Right lobe of liver (tissue), 6 donors: ENCODE results near the gene C12orf57. TPM values are rescaled to one million over a fixed set of nuclear protein-coding genes. Genes with fewer than 3 reads are reported as not detected.
"Not testable (repeated sequence)": the region's sequence is repeated elsewhere in the genome, so short reads cannot be mapped to it uniquely, and the experiment has no call there.

Experiments
- ATAC-seq, 4 donors: fragments of 200-7000 bp; cut with Tn5 transposase; one replicate each; pipeline ENCODE4 v1.9.1; 2020; ENCODE audit warnings: mild to moderate bottlenecking in 4 of 4, moderate library complexity in 4 of 4
- DNase-seq, 3 donors: peaks; one replicate each; pipeline ENCODE4 v3.0.0-alpha.2; 2020
- H3K27ac ChIP-seq, 3 donors: fragments of 200-600 bp; one replicate each; pipeline ENCODE4 v1.8.0; 2022
- H3K27me3 ChIP-seq, 2 donors: fragments of 200-600 bp; one replicate each; pipeline ENCODE4 v1.8.0; 2022
- H3K36me3 ChIP-seq, 4 donors: fragments of 200-600 bp; sonication (generic) in 1 of 4; one replicate each; pipeline versions ENCODE4 v1.5.1 to v1.8.0; 2017 to 2022; ENCODE audit warnings: control low read depth in 1 of 4
- H3K4me1 ChIP-seq, 4 donors: fragments of 200-600 bp; sonication (generic) in 1 of 4; one replicate each; pipeline versions ENCODE4 v1.5.1 to v1.8.0; 2017 to 2022; ENCODE audit warnings: control low read depth in 1 of 4
- H3K4me3 ChIP-seq, 3 donors: fragments of 200-600 bp; one replicate each; pipeline ENCODE4 v1.8.0; 2022
- H3K9me3 ChIP-seq, 4 donors: fragments of 200-600 bp; sonication (generic) in 1 of 4; one replicate each; pipeline versions ENCODE4 v1.5.1 to v1.8.0; 2017 to 2022; ENCODE audit warnings: control low read depth in 1 of 4
- POLR2A ChIP-seq: fragments of 450-650 bp; IDR thresholded peaks from one replicate; pipeline ENCODE4 v1.6.1; 2017; ENCODE audit warnings: antibody characterized with exemption, mild to moderate bottlenecking
- WGBS: methylation state at CpG from one replicate; pipeline ENCODE4 v1.1.6; 2018; ENCODE audit warnings: low coverage, low lambda C conversion rate; ENCODE audit not compliant: insufficient coverage; ENCODE audit errors: missing lambda C conversion rate; 5-methylcytosine and 5-hydroxymethylcytosine counted together
- intact Hi-C, 2 donors: fragments of 100-400 bp; cut with DNase I; formaldehyde crosslinking; loops; one replicate each; pipeline versions ENCODE4 v1.11.2 to v1.14.1; 2022
- total RNA-seq, 6 experiments: library from RNA; depleted of rRNA in 2 of 6; stranded (reverse); fragments of >200 nt in 2 of 6; fragmentation: NEBNext Ultra II Directional in 3 of 6; extraction: Animal tissue kit (Norgen Biotek cat#: 25700) in 3 of 6; gene quantifications; one replicate each; pipeline versions ENCODE4 v1.1.0 to v1.2.4, GENCODE V29; 2016 to 2023
- TF ChIP-seq, protein P1 (sequence below), 4 donors: fragments of 200-600 bp in 3 of 4; fragments of 450-650 bp in 1 of 4; IDR thresholded peaks; one replicate each; pipeline versions ENCODE4 v1.5.1 to v1.8.0; 2016 to 2022; ENCODE audit warnings: antibody characterized with exemption in 4 of 4, mild to moderate bottlenecking in 2 of 4
- donor health status: DM: no; HTN: yes; CAD: no.
- donor health status: DM: no; HTN: no; CAD: no.
- donor health status: DM: no; HTN: no; CAD: no.
- donor health status: DM: no; HTN: yes; CAD: no.
- donor health status: DM: no; HTN: yes; CAD: no.

Gene C12orf57
- total RNA-seq, 6 experiments from 2014 or later: 47.6 to 189 (median 70.5) TPM

DNA sequence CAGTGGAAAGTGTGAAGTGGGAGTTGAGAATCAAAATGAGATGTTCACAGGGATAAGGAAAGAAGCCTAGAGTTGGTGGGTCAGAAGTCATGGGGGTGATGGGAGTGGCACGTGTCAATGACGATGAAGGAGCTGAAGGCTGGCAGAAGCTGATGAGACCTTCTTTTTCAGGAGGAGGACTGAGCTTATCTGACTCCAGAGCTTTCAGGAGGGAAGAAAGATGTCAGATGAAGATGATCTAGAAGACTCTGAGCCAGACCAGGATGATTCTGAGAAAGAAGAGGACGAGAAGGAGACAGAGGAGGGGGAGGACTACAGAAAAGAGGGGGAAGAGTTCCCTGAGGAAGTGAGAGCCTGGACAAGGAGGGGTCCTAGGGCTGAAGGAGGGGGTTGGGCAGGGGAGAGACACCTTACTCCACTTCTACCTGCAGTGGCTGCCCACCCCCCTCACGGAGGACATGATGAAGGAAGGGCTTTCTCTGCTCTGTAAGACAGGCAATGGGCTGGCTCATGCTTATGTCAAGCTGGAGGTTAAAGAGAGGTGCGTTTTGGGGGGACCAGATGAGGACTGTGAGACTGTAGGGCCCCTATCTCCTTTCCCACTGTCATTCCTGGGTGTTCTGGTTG lies 38.3 kb upstream of the C12orf57 start:
- Histone ChIP-seq H3K9me3 (no peaks in the 10 kb centered on the region), H3K36me3 (no peaks in the 10 kb centered on the region), H3K27ac (no peak overlapping the region), H3K4me1 (no peaks in the 10 kb centered on the region), H3K4me3 (peak overlapping the region in 1 of 3 donors; percentile 59), H3K27me3 (no peaks in the 10 kb centered on the region)
- no peak for DNase-seq
- no peak for ATAC-seq
- intact Hi-C loops: no loop called here
- no peak for TF ChIP-seq POLR2A
- TF ChIP-seq, protein P1, sequence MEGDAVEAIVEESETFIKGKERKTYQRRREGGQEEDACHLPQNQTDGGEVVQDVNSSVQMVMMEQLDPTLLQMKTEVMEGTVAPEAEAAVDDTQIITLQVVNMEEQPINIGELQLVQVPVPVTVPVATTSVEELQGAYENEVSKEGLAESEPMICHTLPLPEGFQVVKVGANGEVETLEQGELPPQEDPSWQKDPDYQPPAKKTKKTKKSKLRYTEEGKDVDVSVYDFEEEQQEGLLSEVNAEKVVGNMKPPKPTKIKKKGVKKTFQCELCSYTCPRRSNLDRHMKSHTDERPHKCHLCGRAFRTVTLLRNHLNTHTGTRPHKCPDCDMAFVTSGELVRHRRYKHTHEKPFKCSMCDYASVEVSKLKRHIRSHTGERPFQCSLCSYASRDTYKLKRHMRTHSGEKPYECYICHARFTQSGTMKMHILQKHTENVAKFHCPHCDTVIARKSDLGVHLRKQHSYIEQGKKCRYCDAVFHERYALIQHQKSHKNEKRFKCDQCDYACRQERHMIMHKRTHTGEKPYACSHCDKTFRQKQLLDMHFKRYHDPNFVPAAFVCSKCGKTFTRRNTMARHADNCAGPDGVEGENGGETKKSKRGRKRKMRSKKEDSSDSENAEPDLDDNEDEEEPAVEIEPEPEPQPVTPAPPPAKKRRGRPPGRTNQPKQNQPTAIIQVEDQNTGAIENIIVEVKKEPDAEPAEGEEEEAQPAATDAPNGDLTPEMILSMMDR (IDR thresholded peaks at IDR 0.05): no peak
- 58% methylated on average over 4 of the region's 5 CpGs for WGBS

- H3K4me1 ChIP-seq, ATAC-seq, H3K27me3 ChIP-seq, H3K9me3 ChIP-seq, H3K27ac ChIP-seq, DNase-seq, intact Hi-C loops, H3K4me3 ChIP-seq, H3K36me3 ChIP-seq: not testable (repeated sequence)
- 83% methylated on average over 3 of the region's 11 CpGs for WGBS
Observed at GRCh38 chr12:6908141-6908540, 35.7 kb upstream of the C12orf57 start.

- intact Hi-C loops: no loop called here
- WGBS: 83% methylated on average over 4 of the region's 4 CpGs
- DNase-seq: no peak
Observed at GRCh38 chr12:6909421-6910145, 34.2 kb upstream of the C12orf57 start.

GRCh38 chr12:6912164-6912935 lies 31.5 kb upstream of the C12orf57 start:
- whole genome bisulfite sequencing: 68% methylated on average over 4 of the region's 15 CpGs
- ATAC-seq: no peak
- no peaks in the 10 kb centered on the region for H3K27me3 ChIP-seq
- intact Hi-C loops: no loop called here
- H3K36me3 ChIP-seq: no peaks in the 10 kb centered on the region
- H3K27ac ChIP-seq: no peak overlapping the region
- DNase-seq: no peak
- H3K9me3 ChIP-seq: no peaks in the 10 kb centered on the region
- H3K4me1 ChIP-seq: peaks cover 0 to 9% (median 0%) of the 10 kb centered on the region in 4 donors
- H3K4me3 ChIP-seq: no peak overlapping the region
- TF ChIP-seq, protein P1 (IDR thresholded peaks at IDR 0.05): no peak
- no peak for TF ChIP-seq POLR2A

More at GRCh38 chr12:6909421-6910145, 34.2 kb upstream of the C12orf57 start:
- Histone ChIP-seq H3K27me3 (no peaks in the 10 kb centered on the region), H3K4me1 (peaks cover 0 to 5% (median 0%) of the 10 kb centered on the region in 4 donors), H3K36me3 (no peaks in the 10 kb centered on the region), H3K9me3 (no peaks in the 10 kb centered on the region), H3K4me3 (no peak overlapping the region), H3K27ac (no peak overlapping the region)
- no peak for ATAC-seq
- no peak for TF ChIP-seq POLR2A
- TF ChIP-seq, protein P1 (IDR thresholded peaks at IDR 0.05): no peak
